CD4-positive, alpha-beta T cell treated with Interleukin-2 at 100 ng/mL for 4 hours (primary cell): ENCODE data around the gene FARP1.

Experiments
- DNase-seq: peaks from one replicate; pipeline ENCODE4 v3.0.0-alpha.2; 2020; ENCODE audit warnings: low spot score

The FARP1 gene

GRCh38 chr13:98503175-98504028 is 360.5 kb downstream of the FARP1 start:
- no peak for DNase-seq

- DNase-seq, result no peak
Observed at GRCh38 chr13:98504029-98504351, 361.1 kb downstream of the FARP1 start.

- peak; percentile 46 for DNase-seq
Observed at GRCh38 chr13:98504371-98504963, 361.6 kb downstream of the FARP1 start.
